Stimulated activated CD8-positive, alpha-beta memory T cell treated with anti-CD3 and anti-CD28 coated beads, Interleukin-15, amount 100 ng/mL, for 4 hours (primary cell): ENCODE results near the gene CATSPERB.
"Not testable (repeated sequence)": the region's sequence is repeated elsewhere in the genome, so short reads cannot be mapped to it uniquely, and the experiment has no call there.

Experiments
- DNase-seq, 2 donors: peaks; one replicate each; pipeline ENCODE4 v3.0.0-alpha.2; 2020; ENCODE audit warnings: low read depth in 2 of 2

The CATSPERB gene

DNA sequence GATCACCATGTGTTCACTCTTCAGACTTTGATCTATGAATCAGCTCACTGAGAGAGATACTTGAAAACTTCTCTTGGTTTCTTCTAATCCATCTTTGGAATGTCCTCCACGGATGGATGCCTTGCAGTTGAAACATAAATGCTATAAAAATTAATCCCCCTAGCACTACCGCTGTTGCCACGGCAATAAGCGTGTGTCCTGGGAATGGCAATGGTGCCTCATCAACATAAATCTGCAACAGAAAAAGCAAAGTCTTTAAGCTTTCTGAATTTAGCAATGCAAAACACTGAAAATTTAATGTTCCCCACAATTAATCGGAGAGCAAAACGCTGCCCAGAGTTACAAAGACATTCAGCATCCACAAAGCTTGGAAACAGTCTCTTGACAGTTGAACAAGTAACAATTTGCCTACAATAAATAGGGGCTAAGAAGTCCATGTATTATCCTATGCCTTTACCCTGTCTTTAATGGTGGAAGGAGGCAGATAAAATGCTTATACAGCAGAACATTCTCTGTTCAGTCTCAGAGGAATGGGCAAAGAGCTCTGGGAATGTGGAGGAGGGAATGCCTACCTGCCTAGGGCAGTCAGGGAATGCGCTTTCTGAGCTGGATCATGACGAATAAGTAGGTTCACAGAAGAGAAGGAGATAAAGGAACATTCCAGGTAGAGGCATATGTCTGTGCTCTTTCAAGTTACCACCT lies 150.9 kb downstream of the CATSPERB start:
- no peak for DNase-seq

DNA sequence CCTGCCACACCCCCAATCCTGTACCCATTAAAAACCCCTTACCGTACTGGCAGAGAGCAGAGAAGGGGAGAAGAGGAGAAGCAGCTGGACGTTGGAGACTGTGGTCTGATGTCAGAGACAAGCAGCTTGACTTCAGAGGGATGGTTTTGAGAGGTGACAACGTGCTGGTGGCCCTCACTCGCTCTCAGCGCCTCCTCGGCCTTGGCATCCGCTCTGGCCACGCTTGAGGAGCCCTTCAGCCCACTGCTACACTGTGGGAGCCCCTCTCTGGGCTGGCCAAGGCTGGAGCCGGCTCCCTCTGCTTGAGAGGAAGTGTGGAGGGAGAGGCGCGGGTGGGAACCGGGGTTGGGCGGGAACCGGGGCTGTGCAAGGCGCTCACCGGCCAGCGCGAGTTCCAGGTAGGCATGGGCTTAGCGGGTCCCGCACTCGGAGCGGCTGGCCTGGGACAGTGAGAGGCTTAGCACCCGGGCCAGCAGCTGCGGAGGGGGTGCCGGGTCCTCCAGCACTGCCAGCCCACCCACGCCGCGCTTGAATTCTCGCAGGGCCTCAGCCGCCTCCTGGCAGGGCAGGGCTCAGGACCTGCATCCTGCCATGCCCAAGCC lies 154.2 kb downstream of the CATSPERB start:
- no peak for DNase-seq

DNA sequence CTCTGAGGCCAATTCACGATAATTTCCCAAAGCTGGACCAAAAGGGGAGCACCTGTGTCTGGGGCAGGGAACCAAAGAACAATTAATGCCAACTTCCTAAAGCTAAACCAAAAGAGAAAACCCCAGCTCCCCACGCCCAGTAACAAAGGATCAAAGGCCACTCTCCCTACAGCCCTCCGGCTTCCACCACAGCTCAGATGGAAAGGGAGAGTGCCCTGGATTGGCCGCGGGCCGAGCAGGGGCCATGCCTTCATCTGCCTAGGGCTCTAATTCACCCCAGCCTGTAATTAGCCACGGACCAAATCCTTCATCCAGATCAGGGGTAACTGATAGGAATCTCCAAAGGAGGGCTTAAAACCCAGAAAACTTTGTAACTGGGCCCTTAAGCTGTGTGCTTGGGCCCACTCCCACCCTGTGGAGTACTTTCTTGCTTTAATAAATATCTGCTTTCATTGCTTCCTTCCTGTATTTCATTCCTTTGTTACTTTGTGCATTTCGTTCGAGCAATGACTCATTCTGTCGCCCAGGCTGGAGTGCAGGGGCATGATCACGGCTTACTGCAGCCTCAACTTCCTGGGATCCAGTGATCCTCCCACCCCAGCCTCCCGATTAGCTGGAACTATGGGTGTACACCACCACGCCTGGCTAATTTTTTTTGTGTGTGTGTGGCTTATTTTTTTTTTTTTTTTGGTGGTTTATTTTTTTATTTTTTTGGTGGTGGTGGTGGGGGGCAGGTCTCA lies 156.2 kb downstream of the CATSPERB start:
- no peak for DNase-seq

DNA sequence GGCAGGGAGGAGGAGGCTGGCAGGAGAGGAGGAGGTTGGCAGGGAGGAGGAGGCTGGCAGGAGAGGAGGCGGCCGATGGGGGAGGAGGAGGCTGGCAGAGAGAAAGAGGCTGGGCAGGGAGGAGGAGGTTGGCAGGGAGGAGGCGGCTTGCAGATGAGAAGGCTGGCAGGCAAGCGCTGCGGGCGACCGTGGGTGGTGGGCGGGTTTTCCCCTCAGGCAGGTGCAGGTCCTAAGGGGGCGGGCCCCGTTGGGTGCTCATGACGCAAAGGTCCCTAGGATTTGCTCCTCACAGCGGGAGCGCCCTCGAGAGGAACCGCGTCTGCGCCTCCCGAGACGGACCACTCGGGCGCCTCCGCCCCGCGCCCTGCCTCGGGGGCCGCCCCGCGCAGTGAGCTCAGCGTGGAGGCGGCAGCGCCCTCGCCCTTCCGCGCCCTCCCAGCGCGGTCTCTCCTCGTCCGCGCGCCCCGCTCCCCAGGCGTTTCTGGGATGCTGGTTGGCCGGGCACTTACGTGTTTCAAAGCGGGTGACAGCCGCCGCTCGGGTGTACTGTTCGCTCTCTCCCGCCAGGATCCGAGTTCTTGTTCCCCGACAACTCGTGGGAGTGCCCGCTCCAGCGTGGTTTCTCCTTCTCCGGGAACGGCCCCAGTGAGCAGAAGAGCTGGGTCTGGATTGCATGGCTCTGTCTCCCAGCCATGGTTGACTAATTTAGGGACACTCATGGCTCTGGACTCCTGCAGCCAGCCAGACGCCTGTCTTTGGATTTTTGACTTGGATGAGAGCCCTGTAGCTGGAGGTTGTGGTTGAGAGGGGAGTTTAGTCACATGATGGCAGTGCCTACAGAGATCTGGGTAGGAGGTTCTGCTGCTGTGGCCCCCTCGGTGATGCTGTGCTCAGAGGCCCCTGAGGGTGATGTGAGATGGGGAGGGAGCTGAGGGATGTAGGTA lies 157.7 kb downstream of the CATSPERB start:
- peak; percentile 85 to 95 for DNase-seq

DNA sequence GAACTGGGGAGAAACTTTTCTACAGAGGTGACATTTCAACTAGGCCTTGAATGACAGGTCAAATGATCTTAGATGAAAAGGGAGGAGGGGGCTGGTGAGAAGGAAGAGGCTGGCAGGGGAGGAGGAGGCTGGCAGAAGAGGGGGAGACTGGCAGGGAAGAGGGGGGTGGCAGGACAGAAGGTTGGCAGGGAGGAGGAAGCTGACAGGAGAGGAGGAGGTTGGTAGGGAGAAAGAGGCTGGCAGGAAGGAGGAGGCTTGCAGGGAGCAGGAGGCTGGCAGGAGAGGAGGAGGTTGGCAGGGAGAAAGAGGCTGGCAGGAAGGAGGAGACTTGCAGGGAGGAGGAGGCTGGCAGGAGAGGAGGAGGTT lies 158.4 kb downstream of the CATSPERB start:
- no peak for DNase-seq

DNA sequence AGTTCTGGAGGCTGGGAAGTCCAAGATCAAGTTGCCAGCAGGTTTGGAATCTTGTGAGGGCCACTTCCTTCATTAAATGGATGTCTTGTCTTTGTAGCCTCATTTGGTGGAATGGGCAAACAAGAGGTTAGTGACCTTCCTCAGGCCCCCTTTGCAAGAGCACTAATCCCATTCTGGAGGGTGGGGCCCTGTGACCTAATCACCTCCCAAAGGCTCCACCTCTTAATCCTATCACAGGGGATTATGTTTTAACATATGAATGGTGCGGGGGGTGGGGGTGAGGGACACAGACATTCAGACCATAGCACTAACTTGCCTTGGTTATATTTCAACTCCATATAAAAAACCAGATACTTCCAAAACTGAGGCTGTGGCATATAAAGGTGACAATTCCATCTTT lies 161.9 kb downstream of the CATSPERB start:
- no peak for DNase-seq

DNA sequence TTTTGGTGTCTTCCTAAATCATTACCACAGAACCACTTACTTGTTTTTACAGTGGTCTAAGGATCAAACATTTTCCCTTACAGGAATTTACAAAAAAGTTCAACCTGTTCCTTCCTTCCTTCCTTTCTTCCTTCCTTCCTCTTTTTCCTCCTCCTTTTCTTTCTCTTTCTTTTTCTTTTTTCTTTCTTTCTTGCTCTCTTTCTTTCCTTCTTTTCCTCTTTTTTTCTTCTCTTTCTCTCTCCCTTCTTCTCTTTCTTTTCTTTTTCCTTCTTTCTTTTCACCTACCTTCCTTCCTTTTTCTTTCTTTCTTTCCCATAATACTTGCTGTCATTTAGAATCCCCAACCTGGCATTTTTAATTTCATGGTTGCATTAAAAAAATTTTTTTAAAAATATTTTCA lies 162.6 kb downstream of the CATSPERB start:
- no peak for DNase-seq

DNA sequence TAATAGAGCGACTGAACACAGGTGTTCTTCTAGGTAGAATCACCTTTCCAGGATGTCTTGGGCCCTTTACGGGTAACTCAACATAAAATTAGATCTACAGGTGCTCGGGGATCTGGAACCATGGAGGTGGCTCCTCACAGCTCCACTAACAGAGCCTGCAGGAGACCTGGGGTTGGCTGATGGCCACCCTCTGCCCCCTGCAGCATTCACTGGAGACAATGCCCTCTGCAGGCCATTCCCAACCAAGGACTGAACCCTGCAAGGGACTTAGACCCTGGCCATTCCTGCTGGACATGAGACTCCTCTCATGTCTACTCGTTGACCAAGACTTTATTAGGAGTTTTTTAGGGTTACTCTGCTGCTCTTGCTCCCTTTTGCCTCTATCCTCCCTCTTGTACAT lies 163.3 kb downstream of the CATSPERB start:
- no peak for DNase-seq

DNA sequence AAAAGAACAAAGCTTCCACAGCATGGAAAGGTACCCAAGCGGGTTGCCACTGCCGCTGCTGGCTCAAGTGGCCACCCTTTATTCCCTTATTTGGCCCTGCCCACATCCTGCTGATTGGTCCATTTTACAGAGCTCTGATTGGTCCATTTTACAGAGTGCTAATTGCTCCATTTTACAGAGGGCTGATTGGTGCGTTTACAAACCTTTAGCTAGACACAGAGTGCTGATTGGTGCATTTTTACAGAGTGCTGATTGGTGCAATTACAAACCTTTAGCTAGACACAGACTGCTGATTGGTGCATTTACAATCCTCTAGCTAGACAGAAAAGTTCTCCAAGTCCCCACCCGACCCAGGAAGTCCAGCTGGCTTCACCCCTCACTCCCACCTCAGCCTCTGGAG lies 164.1 kb downstream of the CATSPERB start:
- DNase-seq: not testable (repeated sequence)

DNA sequence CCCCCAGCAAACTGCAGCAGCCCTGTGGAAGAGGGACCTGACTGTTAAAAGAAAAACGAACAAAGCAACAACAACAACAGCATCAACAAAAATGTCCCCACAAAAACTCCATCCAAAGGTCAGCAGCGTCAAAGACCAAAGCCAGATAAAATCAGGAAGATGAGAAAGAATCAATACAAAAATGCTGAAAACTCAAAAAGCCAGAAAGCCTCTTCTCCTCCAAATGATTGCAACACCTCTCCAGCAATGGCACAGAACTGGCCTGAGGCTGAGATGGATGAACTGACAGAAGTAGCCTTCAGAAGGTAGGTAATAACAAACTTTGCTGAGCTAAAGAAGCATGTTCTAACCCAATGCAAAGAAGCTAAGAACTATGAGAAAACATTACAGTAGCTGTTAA lies 176.4 kb downstream of the CATSPERB start:
- DNase-seq: no peak

DNA sequence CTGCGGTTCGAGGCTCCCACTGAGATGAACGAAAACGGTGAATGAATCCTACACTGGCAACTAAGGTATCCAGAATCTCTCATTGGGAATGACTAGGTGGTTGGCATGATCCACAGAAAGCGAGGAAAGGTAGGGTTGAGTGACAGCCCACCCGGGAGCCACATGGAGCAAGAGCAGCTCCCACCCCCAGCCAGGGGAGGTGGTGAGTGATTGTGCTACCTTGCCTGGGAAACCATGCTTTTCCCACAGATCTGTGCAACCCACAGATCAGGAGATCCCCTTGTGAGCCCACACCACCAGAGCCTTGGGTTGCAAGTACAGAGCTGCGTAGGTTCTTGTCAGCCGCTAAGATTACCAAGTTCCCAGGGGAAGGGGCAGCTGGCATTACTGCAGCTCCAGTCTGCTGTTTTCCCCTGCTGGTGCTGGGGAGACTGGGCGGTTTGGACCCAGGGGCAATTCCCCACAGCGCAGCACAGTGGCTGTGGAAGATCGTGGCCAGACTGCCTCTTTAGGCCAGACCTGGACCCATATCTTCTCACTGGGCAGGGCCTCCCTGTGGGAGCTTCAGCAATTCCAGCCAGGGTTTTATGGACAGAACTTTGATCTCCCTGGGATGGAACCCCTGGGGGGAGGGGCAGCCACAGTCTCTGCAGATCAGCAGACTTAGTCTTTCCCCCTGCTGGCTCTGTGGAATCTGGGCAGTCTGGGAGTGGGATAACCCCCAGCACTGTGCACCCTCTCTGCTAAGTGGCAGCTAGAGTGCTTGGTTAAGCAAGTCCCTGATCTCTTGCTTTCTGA lies 177.2 kb downstream of the CATSPERB start:
- DNase-seq: no peak

DNA sequence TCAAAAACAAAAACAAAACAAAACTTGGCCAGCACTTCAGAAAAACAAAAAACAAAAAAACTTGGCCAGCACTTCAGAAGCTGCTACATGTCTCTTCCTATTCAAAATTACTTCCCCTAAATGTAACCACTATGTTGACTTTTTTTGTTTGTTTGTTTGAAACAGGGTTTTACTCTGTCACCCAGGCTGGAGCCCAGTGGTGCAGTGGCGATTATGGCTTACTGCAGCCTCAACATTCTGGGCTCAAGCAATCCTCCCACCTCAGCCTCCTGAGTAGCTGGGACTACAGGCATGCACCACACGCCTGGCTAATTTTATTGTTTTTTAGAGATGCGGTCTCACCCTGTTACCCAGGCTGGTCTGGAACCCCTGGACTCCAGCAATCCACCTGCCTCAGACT lies 183.8 kb downstream of the CATSPERB start:
- DNase-seq: no peak

DNA sequence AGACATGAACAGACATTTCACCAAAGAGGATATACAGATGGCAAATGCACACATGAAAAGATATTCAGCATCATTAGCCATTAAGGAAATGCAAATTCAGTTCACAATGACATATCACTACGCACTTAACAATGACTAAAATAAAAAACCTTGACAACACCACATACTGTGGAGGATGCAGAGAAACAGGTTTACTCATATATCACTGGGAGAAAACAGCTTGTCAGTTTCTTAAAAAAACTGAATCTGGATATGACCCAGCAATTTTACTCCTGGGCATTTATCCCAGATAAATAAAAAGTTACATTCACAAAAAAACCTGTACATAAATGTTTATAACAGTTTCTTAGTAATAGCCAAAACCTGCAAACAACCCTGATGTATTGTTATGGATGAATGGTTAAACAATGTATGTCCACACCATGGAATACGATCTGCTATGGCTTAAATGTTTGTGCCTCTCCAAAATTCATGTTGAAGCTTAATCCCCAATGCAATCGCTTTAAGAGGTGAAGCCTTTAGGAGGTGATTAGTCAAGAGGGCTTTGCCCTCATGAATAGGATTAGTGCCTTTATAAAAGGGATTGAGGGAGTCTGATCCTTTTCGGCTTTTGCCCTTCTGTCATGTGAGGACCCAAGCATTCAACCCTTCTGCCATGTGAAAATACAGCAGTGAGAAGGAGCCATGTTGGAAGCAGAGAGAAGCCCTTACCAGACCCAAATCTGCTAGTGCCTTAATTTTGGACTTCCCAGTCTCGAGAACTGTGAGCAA lies 185.8 kb downstream of the CATSPERB start:
- DNase-seq: no peak

DNA sequence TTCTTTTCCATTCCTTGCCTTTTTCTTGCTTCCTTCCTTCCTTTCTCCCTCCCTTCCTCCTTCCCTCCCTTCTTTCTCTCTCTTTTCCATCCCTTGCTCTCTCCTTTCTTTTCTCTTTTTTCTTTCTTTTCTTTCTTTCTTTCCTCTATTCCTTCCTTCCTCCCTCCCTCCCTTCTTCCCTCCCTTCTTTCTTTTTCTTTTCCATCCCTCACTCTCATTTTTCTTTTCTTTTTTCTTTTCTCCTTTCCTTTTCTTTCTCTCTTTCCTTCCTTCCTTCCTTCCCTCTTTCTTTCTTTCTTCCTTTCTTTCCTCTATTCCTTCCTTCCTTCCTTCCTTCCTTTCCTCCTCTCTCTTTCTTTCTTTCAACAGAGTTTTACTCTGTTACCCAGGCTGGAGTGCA lies 186.7 kb downstream of the CATSPERB start:
- DNase-seq: no peak

DNA sequence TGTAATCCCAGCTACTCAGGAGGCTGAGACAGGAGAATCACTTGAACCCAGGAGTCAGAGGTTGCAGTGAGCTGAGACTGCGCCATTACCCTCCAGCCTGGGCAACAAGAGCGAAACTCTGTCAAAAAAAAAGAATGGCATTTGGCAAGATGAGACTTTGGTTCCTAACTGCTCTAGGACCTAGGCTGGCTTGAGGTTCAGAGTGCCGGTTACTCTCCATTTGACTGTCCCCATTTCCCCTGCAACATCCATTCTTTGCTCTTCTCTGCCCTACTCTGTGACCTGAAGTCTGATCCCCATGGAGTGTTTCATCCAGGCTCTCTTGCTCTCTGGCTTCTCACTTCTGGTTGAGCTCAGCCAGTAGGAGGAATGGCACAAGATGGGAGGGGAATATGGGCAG lies 195.6 kb downstream of the CATSPERB start:
- DNase-seq: no peak

DNA sequence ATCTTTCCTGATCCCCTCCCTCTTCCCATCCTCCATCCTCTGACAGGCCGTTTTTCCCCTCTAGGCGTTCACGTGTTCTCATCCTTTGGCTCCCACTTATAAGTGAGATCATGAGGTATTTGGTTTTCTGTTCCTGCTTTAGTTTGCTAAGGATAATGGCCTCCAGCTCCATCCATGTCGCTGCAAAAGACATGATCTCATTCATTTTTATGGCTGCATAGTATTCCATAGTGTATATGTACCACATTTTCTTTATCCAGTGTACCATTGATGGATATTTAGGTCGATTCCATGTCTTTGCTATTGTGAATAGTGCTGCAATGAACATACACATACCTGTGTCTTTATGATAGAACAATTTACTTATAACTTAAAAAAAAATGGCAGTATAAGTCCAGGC lies 197.8 kb downstream of the CATSPERB start:
- DNase-seq: not testable (repeated sequence)

DNA sequence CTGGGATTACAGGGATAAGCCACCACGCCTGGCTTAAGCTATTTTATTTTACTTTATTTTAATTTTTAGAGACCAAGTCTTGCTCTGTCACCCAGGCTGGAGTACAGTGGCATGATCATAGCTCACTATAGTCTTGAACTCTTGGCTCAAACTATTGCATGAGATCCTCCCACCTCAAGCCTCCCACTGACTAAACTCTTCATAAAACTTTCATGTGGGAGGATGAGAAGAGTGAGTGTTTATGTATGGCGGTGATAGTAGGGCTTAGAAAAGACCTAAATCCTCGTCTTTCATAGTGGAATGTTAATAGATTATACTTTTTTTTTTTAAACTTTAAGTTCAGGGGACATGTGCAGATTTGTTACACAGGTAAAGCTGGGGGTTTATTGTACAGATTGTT lies 198.3 kb downstream of the CATSPERB start:
- no peak for DNase-seq
